ENCODE results near the gene S100B. TPM values are rescaled to one million over a fixed set of nuclear protein-coding genes. Genes with fewer than 3 reads are reported as not detected.

The S100B gene
- total and polyA plus RNA-seq, 2 donors (not counting 1 experiment from before 2014, with no cell fraction given), result 0.24 TPM; not detected in 1

GRCh38 chr21:46594276-46594675, 10.6 kb downstream of the S100B start:
- no peak overlapping the region for H3K4me3 ChIP-seq (ENCODE audit: control extremely low read depth in 1 of 5, extremely low read depth in 1 of 5, insufficient read depth in 1 of 5, low read depth in 2 of 5, low read length in 4 of 5)
- H3K27me3 ChIP-seq (replicated peaks in 1 of 4; ENCODE audit: control extremely low read depth in 1 of 4, control insufficient read depth in 3 of 4, insufficient read depth in 4 of 4, low read length in 3 of 4), result no peaks in the 10 kb centered on the region
- Mint-ChIP-seq H3K27ac (no peak overlapping the region), H3K9me3 (ENCODE audit: insufficient read depth) (peaks cover 23% of the 10 kb centered on the region), H3K4me1 (no peaks in the 10 kb centered on the region), H3K4me3 (no peak overlapping the region), H3K27me3 (peaks cover 3% of the 10 kb centered on the region)
- no peaks in the 10 kb centered on the region for H4K20me1 ChIP-seq (ENCODE audit: control insufficient read depth, insufficient read depth, low read length, poor library complexity, severe bottlenecking)
- intact Hi-C loops (cut with micrococcal nuclease), result no loop called here
- ChIA-PET CTCF (no interaction called here), POLR2A (no interaction called here)
- TF ChIP-seq CTCF (IDR thresholded peaks at IDR 0.05) (no peak), EZH2 (IDR thresholded peaks at IDR 0.05; ENCODE audit: borderline replicate concordance, insufficient read depth, low read depth, low read length, poor library complexity, severe bottlenecking) (no peak)
- H3K9ac ChIP-seq (ENCODE audit: low read length), result no peak overlapping the region
- WGBS (ENCODE audit: insufficient coverage), result 90% methylated on average over 8 of the region's 8 CpGs
- H3K4me1 ChIP-seq (ENCODE audit: control insufficient read depth in 2 of 2, insufficient read depth in 2 of 2, low read length in 2 of 2), result no peaks in the 10 kb centered on the region
- ATAC-seq (ENCODE audit: low read depth) (no peak), DNase-seq (no peak)
- H3K27ac ChIP-seq (ENCODE audit: low read length in 2 of 2), result no peak overlapping the region
- H3K36me3 ChIP-seq (replicated peaks in 1 of 2; ENCODE audit: control extremely low read depth in 1 of 2, control insufficient read depth in 1 of 2, extremely low read depth in 1 of 2, insufficient read depth in 2 of 2, low read length in 1 of 2), result no peaks in the 10 kb centered on the region
- no peak overlapping the region for H2AFZ ChIP-seq (ENCODE audit: insufficient read depth, low read depth, low read length, poor library complexity, severe bottlenecking)
- no peak overlapping the region for H3K4me2 ChIP-seq (replicated peaks; ENCODE audit: low read depth, low read length, poor library complexity, severe bottlenecking)
- H3K9me3 ChIP-seq (ENCODE audit: control extremely low read depth in 1 of 3, control insufficient read depth in 2 of 3, insufficient read depth in 1 of 3, low read length in 2 of 3), result peaks cover 0 to 40% (median 13%) of the 10 kb centered on the region in 3 donors
- H3K79me2 ChIP-seq (ENCODE audit: control insufficient read depth, insufficient read depth, low read length), result no peaks in the 10 kb centered on the region

GRCh38 chr21:46585191-46585953, 19.5 kb downstream of the S100B start:
- Histone ChIP-seq H3K9me3 (ENCODE audit: control extremely low read depth in 1 of 3, control insufficient read depth in 2 of 3, insufficient read depth in 1 of 3, low read length in 2 of 3) (peaks cover 2 to 28% (median 3%) of the 10 kb centered on the region in 3 donors), H3K4me1 (ENCODE audit: control insufficient read depth in 2 of 2, insufficient read depth in 2 of 2, low read length in 2 of 2) (no peaks in the 10 kb centered on the region), H3K4me3 (ENCODE audit: control extremely low read depth in 1 of 5, extremely low read depth in 1 of 5, insufficient read depth in 1 of 5, low read depth in 2 of 5, low read length in 4 of 5) (no peak overlapping the region), H3K9ac (ENCODE audit: low read length) (no peak overlapping the region), H3K36me3 (replicated peaks in 1 of 2; ENCODE audit: control extremely low read depth in 1 of 2, control insufficient read depth in 1 of 2, extremely low read depth in 1 of 2, insufficient read depth in 2 of 2, low read length in 1 of 2) (no peaks in the 10 kb centered on the region), H2AFZ (ENCODE audit: insufficient read depth, low read depth, low read length, poor library complexity, severe bottlenecking) (no peak overlapping the region), H3K4me2 (replicated peaks; ENCODE audit: low read depth, low read length, poor library complexity, severe bottlenecking) (no peak overlapping the region), H4K20me1 (ENCODE audit: control insufficient read depth, insufficient read depth, low read length, poor library complexity, severe bottlenecking) (no peaks in the 10 kb centered on the region), H3K79me2 (ENCODE audit: control insufficient read depth, insufficient read depth, low read length) (no peaks in the 10 kb centered on the region), H3K27me3 (replicated peaks in 1 of 4; ENCODE audit: control extremely low read depth in 1 of 4, control insufficient read depth in 3 of 4, insufficient read depth in 4 of 4, low read length in 3 of 4) (peaks cover 0 to 4% (median under 1%) of the 10 kb centered on the region in 4 experiments), H3K27ac (ENCODE audit: low read length in 2 of 2) (no peak overlapping the region)
- POLR2A ChIA-PET, result no interaction called here
- intact Hi-C loops (cut with micrococcal nuclease), result no loop called here
- Mint-ChIP-seq H3K27ac (no peak overlapping the region), H3K9me3 (ENCODE audit: insufficient read depth) (peaks cover 32% of the 10 kb centered on the region), H3K4me1 (no peaks in the 10 kb centered on the region), H3K4me3 (no peak overlapping the region), H3K27me3 (peaks cover 27% of the 10 kb centered on the region)
- TF ChIP-seq CTCF (IDR thresholded peaks at IDR 0.05) (no peak), EZH2 (IDR thresholded peaks at IDR 0.05; ENCODE audit: borderline replicate concordance, insufficient read depth, low read depth, low read length, poor library complexity, severe bottlenecking) (no peak)
- no peak for ATAC-seq (ENCODE audit: low read depth)
- CTCF ChIA-PET, result no interaction called here
- no peak for DNase-seq
- 73% methylated on average over 3 of the region's 7 CpGs for WGBS (ENCODE audit: insufficient coverage)

All from B cell (primary cell).